ENCODE measurements around the gene TIMP2.
"Not testable (repeated sequence)": the region's sequence is repeated elsewhere in the genome, so short reads cannot be mapped to it uniquely, and the experiment has no call there.

Gene TIMP2

DNA sequence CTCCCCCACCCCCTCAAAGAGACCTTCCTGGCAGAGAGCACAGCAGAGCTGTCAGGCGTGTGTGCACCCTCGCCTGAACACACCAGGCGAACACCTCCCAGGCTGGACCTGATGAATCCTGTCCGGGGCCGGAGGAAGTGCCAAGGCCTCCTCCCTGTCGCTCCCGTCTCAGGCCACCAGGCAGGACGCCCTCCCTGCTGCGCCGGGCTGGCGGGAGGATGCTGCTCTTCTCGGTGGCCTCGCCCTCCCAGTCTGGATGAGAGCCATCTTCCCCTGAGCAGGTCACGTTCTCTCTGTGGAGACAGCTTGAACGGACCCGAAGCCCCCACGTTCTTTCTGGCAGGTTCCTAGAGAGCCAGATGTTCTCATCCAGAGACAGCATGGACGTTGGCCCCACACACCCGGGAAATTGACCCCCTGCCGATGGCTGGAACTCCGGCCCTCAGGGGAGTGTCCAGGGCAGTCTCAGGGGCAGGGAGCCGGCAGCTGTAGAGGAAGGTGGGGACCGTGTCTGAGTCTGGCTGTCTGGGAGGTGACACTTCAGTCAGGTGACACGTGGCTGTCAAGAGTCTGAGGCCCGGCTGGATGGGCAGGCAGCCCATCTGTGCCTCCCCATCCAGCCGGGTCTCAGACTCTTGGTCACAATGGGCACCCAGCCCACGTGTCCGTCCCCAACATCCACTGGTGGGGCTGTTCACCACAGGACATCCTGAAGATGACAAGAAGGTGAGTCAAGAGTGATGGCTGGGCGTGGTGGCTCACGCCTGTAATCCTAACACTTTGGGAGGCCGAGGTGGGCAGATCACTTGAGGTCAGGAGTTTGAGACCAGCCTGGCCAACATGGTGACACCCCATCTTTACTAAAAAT lies 5.0 kb upstream of the TIMP2 start:
- no peak for DNase-seq

DNA sequence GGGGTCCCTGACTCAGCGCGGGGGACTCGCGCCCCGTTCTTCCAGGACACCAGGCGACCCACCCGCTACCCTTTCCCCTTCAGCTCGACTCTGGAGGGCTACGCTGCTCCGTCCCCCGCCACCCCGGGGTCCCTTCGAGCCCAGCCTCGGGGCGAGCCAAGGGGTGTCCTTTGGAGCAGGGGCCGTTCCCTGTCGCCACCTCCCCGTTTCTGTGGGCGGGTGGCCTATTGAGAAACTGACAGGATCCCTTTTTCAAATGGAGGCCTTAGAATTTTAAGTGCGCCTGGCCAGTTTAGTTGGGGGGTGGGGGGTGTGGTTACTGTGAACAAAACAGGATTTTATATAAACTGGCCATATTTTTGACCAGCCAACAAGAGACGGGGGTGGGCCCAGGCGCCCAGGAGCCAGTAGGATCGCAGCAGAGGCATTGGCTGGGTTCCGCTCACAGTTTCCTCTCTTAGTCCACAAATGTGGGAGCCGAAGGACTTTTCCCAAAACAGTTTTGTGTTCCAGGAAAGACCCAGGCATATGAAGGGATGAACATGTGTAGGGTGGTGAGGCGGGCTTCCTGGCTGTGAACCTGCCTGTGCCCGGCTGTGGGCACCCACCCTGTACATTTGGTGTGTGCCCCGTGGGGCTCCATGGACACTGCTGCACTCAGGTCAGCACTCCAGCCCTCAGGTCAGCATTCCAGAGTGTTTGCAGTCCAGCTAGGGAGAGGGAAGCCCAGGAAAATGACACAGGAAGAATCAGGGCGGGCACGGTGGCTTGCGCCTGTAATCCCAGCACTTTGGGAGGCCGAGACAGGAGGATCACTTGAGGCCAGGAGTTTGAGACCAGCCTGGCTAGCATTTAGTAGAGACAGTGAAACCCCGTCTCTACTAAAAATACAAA lies 722 bp upstream of the TIMP2 start:
- DNase-seq = no peak

DNA sequence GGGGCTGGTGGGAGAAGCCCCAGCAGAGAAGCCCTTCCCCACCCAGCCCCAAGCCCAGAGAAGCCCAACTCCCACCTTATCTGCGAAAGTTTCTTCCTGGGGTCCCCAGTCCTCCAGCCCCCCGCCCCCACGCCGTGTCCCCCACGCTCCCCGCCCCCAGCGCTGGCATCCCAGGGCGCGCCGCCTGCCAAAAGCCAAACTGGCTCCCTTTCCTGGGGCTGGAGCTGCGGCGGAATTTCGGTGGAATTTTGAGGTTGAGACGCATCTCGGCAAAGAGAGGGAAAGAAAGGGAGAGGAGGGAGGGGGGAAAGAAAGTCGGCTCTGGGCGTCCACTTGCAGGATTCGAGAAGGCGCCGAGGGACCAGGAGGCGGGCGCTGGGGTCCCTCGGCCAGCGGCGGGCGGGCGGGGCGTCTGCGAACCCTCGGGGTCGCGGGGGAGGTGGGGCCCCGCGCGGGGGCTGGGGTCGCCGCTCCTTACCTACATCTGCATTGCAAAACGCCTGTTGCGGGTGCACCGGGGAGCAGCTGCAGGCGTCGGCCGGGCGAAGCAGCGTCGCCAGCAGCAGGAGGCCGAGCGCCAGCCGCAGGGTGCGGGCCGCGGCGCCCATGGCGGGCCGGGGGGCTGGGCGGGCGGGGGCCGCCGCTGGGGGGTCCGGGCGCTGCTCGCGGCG lies 571 bp downstream of the TIMP2 start:
- no peak for DNase-seq

DNA sequence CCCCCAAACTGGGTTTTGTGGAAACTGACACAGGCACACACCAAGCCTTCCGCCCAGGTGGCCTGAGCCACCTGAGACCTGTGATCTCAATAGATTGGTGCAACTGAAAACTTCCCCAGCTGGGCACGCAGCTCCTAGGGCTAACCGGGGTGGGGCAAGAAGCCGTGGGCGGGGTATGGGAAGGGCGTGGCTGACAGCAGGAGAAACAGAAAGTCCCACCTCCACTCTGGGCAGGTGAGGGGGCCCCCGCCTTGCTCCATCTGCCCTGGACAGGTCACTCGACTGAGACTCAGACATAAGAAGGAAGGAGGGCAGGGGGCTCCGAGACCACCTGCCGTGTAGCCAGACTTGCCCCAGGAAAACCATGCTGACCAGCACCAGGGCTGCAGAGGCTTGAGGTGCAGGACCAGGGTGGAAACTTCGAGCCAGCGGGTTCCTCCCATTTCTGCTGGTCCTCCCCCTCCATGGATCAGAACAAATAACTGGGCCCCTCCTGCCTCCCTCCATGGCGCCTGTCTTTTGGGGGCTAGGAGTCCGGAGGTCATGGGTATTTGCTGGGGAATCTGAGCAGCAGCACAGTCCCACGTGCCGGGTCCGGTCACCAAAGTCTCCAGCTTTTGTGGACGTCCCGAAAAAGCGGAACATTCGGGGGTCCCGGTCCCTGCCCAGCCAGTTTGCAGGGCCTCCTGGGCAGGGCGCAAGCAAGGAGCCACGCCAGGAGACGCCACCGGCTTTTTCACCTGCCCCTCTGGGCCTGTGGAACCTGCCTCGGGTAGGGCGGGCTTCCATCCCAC lies 1.3 kb downstream of the TIMP2 start:
- peak; percentile 53 for DNase-seq

DNA sequence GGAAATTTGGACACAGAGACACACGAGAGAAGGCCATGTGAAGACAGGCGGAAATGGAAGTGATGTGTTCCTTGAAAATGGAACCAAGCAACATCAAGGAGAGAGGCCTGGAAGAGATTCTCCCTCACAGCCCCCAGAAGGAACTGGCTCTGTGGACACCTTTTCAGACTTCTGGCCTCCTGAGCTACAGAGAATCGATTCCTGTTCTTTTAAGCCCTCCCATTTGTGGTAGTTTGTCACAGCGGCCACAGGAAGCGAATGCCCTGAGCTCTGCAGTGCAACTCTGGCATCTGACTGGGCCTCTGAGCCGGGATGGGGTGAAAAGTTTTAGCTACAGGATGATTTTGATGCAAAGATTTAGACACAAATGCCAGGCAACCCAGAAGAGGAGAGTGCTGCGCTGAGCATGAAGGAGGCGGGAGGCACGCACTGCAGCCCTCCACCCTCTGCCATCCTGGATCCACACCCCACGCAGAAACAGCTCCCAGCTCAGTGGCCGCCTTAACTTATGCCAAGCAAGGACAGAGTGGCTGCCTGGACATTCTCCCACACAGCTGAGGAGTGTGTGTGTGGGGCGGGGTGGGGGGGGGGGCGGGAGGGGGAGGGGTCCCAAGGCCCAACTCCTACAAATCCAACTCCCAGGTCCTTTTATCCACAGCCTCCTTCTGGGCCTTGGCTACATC lies 2.2 kb downstream of the TIMP2 start:
- DNase-seq = no peak

DNA sequence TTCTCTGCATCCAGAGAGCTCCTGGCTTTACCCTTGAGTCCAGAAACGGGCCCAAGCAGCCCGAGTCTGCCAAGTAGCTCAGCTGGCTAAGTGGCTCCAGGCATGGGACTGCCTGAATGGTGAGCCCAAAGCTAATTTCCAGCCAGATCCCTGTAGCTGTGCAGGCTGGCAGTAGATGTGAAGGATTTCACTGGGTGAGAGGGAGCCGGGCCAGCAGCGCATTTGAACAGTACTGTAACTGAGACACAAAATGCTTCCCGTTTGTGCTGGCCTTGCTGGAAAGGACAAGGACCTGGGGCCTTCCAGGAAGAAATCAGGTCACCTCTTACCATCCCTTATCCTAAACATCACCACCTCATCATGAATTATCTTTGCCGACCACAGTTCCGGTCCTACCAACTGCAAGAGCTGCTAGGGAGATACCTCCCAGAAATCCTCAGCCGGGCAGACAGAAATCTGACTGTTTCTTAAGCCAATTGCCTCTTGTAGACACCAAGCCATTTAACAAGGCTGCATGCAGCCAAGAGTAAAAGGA lies 3.7 kb downstream of the TIMP2 start:
- DNase-seq = no peak

DNA sequence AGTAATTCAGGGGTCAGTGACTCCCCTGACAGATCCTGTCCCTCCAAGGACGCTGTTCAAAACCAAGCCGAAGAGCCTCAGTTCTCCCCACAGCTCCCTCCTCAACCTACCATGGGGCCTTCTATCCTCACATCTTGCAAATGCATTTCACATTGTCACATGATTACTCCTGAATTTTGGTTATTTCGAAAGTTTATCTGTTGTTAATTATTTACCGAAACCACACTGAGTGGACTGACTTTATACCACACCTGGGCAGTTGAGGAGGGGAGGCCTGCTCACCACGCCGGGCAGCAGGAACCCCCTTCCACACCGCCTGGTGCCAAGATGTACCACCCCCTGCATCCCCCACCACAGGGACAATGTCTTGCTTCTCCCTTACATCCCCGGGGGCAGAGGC lies 4.7 kb downstream of the TIMP2 start:
- no peak for DNase-seq

DNA sequence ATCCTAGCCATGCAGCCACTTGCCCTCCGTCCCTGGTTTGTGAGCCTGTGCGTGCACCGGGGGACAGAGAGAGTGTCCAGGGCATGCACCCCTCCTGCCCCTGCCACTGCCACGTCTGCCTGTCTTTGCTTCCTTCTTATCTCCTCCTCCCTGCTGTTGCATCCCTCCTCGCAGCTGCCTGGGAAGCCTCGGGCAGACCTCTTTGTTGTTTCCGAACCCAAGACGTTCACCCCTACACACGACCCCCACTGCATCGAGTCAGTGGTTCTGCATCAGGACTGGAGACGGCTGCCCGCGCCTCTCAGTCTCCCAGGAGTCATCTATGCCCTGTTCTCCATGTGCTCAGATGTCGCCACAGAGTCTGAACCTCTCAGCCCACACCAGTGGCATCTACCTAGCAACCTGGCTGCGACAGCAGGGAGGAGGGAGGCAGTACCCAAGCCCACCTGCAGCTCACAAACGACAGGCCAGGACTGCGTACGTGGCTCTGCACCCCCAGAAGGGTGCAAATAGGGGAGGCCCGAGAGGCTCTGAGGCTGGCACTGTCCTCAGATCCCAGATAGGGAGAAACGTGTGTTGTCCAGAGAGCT lies 5.2 kb downstream of the TIMP2 start:
- DNase-seq = no peak

DNA sequence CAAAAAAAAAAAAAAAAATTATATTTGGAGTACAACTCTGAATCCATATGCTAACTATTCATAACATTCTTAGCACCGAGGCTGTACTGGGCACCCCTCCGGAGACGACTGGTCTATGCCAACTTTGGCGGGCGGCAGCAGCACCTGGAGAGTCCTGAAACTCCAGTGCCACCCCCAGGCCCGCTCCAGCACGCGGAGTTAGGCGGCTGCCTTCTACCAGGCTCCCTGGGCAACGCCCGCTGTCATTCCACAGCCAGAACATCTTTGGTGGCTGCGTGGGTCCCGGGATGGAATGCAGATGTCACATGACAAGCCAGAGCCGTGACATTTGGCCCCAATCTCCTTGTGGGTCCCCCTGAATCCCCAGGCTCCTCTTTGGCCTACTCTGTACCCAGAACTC lies 6.2 kb downstream of the TIMP2 start:
- DNase-seq = no peak

DNA sequence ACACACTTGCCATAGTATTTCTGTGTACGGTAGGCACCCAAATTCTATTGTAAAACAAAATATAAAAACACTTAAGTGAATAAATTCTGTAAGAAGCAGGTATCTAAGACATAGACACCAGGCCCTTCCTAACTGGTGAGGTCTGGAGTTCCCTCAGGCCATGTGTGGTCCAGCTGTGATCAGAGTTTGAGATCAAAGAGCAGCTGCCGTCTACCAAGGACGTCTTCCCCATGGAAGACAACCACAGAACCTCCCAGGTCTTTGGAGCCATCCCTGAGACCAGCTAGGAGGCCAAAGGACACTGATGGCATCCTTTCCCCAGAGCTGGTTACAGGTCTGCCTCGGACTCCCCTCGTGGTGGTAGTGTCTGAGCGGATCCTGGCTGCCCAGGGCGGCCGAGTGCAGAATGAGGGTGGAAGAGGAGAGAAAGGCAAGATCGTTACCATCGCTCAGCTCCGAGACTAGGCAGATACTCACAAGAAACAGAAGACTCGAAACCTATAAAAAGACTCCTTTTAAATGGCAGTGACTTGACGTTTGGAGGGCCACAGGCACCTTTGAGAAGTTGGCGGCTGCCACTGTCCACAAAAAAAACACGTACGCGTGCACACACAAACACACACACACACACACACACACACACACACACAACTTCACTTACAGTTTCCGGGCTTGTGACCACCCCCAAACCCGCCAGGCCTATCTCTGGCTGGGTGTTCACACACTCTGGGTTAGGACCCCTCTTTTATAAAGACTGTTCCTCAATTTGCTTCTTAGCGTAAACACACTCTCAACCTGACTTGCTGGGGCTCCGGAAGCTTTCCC lies 7.5 kb downstream of the TIMP2 start:
- no peak for DNase-seq

DNA sequence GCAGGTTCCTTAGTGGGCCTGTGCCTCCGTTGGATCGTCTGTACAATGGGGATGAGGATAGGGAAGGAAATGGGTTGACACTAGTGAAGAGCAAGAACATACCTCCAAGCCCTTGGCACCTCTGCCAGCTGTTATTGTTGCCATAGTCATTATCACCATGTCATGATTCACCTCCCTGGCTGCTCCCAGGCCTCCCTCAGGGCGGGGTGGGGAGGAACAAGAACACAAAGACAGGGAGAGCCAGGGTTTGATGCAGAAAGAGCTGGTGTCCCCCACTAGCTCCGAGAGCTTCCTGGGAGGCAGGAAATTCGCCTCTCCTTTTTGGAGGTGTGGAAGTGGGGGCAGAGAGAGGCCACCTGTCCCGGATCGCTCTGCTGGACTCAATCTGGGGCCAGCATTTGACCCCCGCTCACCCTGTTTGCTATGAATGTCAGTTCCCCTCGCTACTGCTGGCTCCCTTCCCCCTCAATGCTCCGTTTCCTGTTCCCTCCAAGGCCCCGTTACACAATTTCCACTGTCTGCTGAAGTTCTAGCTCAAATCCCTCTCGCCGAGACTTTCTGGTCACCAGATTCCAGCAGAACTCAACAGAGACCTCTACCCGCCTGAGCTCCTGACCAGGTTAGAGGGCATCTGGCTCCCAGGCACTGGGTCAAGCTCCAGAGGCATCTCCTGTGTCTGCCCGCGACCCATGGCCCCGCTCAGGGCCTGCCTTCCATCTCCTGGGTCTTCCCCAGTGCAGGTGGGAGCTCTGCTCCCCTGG lies 9.1 kb downstream of the TIMP2 start:
- no peak for DNase-seq

DNA sequence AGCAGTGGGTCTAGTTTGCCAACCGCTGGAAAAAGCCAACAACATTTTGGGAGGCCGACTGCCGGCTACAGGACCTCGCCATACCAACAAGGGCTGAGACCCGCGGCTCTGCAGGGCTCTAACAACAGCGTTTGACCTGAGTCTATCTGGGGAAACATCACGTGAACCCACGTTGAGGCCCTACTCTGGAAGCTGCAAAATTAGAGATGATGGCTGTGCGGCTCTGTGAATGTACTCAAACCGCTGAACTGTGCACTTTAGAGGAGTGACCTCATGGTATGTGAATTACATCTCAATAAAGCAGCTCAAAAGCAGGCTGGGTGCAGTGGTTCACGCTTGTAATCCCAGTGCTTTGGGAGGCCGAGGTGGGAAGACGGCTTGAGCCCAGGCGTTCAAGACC lies 12.1 kb downstream of the TIMP2 start:
- DNase-seq = no peak

DNA sequence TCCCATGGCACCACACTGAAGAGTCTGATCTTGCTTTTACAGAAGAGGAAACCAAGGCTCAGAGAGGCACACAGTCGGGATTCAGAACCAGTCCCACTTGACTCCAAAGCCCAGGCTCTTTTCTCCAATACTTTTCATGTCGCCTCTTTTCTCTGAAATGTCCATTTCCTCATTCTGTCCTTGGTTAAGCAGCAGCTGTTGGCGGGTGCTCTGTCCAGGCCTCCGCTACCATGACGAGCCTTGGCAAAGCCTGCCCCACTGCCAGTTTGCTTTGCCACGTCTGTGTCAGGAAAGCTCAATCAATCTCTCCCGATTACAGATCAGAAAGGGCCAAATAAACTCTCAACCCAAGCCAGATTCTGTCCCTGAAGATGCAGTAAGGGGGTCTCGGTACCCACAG lies 13.1 kb downstream of the TIMP2 start:
- no peak for DNase-seq

DNA sequence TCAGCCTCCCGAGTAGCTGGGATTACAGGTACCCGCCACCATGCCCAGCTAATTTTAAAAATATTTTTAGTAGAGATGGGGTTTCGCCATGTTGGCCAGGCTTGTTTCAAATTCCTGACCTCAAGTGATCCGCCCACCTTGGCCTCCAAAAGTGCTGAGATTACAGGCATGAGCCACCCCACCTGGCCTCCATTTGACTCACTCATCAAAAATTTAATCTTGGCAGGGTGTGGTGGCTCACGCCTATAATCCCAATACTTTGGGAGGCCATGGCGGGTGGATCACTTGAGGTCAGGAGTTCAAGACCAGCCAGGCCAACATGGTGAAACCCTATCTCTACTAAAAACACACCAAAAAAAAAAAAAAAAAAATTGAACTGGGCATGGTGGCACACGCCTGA lies 13.6 kb downstream of the TIMP2 start:
- DNase-seq = not testable (repeated sequence)

DNA sequence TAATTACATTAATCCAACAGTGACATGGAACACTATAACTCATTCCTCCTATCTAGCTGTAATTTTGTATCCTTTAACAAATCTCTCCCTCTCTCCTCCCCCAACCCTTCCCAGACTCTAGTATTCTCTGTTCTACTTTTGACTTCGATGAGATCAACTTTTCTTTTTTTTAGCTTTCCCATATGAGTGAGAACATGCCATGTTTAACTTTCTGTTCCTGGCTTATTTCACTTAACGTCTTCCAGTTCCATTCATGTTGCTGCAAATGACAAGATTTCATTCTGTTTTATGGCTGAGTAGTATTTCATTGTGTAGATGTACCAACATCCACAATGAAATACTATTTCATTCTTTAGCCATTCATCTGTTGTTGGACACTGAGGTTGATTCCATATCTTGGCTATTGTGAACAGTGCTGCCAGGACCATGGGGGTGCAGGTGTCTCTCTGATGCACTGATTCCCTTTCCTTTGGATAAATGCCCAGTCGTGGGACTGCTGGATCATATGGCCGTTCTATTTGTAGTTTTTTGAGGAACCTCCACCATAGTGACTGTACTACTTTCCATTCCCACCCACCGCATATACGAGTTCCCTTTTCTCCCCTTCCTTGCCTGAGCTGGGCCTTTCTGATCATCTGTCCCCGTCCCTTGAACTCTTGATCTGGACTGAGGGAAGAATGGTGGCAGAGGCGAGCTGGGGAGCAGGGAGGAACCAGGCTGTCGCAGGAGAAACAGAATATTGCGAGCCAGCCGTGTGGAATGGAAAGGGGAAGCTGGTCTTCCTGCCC lies 14.5 kb downstream of the TIMP2 start:
- DNase-seq = no peak

DNA sequence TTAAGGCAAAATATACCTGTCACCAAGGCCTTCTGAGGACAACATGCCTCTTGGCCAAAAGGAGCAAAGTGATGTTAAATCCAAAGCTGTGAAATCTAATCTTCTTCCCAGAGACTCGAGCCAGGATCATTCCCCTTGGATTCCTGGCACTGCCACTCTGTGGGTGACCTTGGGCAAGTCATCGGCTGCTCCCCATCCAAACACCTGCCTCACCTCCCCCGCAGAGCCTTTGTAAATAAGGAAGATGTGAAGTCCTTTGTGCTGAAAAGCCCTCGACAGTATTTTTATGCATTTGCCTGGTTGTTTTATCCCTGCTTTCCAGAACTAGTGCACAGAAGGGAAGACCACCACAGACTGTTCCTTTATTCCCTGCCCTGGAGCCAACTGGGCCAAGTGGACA lies 16.8 kb downstream of the TIMP2 start:
- no peak for DNase-seq

DNA sequence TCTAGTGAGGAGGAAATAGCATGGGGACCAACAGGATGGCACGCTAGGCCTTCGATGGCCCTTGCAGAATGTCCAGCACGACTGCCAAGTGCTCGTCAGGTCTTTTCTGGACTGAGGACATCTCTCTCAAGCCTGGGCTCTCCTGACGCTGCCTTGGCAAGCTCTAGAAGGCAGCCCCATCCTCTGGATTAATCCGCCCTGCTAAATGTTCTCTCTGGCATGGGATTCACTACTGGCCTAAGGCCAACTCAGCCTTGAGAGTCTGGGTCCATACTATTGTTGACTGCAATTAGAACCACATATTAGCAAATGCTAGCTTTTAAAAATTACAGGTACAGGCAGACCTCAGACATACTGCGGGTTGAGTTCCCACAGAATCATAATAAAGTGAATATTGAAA lies 19.6 kb downstream of the TIMP2 start:
- DNase-seq = no peak

DNA sequence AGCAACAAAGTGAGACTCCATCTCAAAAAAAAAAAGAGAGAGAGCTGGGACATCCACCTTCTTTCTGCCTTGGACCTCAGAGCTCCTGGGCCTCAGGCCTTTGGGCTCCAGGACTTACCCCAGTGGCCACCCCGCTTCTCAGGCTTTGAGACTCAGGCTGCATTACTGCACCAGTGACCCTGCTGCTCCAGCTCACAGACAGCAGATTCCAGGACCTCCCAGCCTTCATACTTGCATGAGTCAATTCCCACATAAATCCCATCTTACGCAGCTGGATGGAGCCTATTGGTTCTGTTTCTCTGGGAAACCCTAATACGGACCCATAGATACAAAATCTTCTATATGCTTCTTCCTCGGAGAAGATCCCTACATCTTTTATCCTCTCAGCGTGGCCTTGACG lies 20.1 kb downstream of the TIMP2 start:
- no peak for DNase-seq

DNA sequence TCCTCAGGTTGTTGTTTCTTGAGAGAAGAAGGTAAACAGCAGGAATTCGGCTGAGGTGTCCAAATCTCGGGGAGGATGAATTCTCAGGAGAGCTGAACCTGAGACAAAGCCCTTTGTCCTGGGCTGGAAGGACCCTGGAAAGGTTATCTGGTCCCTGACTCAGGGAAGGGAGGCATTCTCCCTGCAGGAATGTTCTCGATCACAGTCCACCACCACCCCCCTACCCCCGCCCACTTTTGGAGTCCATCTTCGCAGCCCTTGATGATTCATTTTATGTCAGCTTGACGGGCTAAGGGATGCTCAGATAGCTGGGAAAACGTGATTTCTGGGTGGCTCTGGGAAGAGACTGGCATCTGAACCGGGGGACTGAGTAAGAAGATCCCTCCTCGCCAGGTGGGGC lies 20.8 kb downstream of the TIMP2 start:
- DNase-seq = no peak

All from NCI-H1436 (cell line).